ENCODE data around the gene EYA4.

DNA sequence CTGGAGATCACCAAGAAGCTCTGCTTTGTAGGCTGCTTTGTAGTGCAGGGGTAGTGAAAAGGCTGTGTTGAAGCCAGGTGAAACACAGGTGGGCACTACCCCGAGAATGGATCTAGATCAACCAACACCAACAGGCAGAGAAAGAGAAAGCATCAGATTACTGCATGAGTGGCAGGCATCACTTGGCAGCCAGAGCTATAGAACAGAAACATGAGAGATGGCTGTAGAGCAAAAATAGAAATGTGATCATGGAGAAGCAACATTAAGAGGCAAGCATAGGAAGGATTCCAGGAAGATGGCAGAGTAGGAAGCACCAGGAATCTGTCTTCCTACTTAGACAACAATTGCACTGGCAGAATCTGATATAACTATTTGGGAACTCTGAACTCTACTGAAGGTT lies 336.7 kb downstream of the EYA4 start:
- TF ChIP-seq, protein P1, sequence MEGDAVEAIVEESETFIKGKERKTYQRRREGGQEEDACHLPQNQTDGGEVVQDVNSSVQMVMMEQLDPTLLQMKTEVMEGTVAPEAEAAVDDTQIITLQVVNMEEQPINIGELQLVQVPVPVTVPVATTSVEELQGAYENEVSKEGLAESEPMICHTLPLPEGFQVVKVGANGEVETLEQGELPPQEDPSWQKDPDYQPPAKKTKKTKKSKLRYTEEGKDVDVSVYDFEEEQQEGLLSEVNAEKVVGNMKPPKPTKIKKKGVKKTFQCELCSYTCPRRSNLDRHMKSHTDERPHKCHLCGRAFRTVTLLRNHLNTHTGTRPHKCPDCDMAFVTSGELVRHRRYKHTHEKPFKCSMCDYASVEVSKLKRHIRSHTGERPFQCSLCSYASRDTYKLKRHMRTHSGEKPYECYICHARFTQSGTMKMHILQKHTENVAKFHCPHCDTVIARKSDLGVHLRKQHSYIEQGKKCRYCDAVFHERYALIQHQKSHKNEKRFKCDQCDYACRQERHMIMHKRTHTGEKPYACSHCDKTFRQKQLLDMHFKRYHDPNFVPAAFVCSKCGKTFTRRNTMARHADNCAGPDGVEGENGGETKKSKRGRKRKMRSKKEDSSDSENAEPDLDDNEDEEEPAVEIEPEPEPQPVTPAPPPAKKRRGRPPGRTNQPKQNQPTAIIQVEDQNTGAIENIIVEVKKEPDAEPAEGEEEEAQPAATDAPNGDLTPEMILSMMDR (IDR thresholded peaks at IDR 0.05; ENCODE audit: insufficient read depth, low read length, poor library complexity, severe bottlenecking): no peak
- TF ChIP-seq EZH2phosphoT487 (conservative IDR thresholded peaks at IDR 0.05; ENCODE audit: low read length): no peak

All from SU-DHL-6 (cell line).